ENCODE results near the gene SCAI. TPM values are rescaled to one million over a fixed set of nuclear protein-coding genes. Genes with fewer than 3 reads are reported as not detected.

SCAI gene
- total and polyA plus RNA-seq, 7 donors: 0.39 to 5.2 (median 1.8) TPM

DNA sequence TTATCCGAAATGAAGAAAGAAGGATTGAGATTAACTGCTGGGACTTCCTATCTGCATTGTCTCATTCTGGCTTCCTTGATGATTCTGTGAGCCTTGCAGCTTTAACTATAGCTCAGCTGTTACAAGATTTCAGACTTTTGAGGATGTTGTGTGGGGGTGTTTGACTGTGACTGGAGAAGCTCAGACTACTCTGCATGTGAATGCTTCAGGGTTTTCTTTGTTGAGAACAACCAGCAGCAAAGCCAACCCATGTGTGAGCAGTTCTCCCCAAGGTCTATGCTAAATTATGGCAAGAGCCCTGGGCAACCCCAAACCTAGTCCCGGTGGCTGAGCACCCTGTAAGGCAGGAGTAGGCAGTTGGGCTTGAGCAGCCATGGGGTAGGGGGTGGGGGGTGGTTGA is 8.4 kb upstream of the SCAI start:
- no peak overlapping the region for H3K4me3 ChIP-seq
- intact Hi-C loops (cut with DNase I): no loop called here
- H3K36me3 ChIP-seq (ENCODE audit: insufficient read depth in 1 of 2, low read depth in 1 of 2): peaks cover 6 to 79% of the 10 kb centered on the region in 2 donors
- H3K27me3 ChIP-seq (ENCODE audit: insufficient read depth in 3 of 3, low read length in 2 of 3): no peaks in the 10 kb centered on the region
- 88 to 100% (median 94%) methylated on average over 2 of the region's 2 CpGs for whole genome bisulfite sequencing, 3 donors
- DNase-seq: no peak
- H3K4me1 ChIP-seq: peaks cover 17% of the 10 kb centered on the region
- no peak for ATAC-seq
- H3K9me3 ChIP-seq: no peaks in the 10 kb centered on the region
- no peak overlapping the region for H3K27ac ChIP-seq
- TF ChIP-seq, protein P1, sequence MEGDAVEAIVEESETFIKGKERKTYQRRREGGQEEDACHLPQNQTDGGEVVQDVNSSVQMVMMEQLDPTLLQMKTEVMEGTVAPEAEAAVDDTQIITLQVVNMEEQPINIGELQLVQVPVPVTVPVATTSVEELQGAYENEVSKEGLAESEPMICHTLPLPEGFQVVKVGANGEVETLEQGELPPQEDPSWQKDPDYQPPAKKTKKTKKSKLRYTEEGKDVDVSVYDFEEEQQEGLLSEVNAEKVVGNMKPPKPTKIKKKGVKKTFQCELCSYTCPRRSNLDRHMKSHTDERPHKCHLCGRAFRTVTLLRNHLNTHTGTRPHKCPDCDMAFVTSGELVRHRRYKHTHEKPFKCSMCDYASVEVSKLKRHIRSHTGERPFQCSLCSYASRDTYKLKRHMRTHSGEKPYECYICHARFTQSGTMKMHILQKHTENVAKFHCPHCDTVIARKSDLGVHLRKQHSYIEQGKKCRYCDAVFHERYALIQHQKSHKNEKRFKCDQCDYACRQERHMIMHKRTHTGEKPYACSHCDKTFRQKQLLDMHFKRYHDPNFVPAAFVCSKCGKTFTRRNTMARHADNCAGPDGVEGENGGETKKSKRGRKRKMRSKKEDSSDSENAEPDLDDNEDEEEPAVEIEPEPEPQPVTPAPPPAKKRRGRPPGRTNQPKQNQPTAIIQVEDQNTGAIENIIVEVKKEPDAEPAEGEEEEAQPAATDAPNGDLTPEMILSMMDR (IDR thresholded peaks at IDR 0.05): no peak

DNA sequence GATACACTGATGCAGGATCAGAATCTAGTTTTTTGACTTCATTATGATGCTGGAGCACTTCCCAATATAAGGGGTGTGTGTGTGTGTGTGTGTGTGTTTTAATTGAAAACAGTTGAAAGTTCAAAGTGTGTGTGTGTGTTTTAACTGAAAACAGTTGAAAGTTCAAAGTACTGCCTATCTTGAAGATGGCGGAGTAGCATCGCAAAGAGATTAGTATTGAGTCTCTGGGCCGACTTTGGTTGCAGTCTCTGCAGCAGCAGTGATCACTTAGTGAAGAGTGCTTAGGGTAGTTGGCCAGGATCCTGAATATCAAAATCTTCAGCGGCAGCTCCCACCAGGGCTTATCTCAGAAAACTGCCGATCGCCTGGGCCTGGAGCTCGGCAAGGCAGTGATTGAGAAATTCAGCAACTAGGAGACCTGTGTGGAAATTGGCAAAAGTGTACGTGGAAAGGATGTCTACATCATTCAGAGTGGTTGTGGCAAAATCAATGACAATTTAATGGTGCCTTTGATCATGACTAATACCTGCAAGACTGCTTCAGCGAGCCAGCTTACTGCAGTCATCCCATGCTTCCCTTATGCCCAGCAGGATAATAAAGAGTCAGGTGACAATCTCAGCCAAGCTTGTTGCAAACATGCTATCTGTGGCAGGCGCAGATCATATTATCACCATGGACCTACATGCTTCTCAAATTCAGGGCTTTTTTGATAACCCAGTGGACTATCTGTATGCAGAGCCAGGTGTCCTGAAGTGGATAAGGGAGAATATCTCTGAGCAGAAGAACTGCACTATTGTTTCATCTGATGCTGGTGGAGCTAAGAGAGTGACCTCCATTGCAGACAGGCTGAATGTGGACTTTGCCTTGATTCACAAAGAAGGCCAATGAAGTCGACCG is 7.3 kb upstream of the SCAI start:
- no peaks in the 10 kb centered on the region for H3K9me3 ChIP-seq
- H3K27ac ChIP-seq: no peak overlapping the region
- TF ChIP-seq, protein P1 (IDR thresholded peaks at IDR 0.05): no peak
- ATAC-seq (no peak), DNase-seq (no peak)
- H3K4me1 ChIP-seq: peaks cover 17% of the 10 kb centered on the region
- H3K27me3 ChIP-seq (ENCODE audit: insufficient read depth in 3 of 3, low read length in 2 of 3): no peaks in the 10 kb centered on the region
- intact Hi-C loops (cut with DNase I): no loop called here
- H3K36me3 ChIP-seq (ENCODE audit: insufficient read depth in 1 of 2, low read depth in 1 of 2): peaks cover 6 to 77% of the 10 kb centered on the region in 2 donors
- 85 to 90% (median 89%) methylated on average over 12 of the region's 12 CpGs for WGBS, 3 donors
- H3K4me3 ChIP-seq: no peak overlapping the region

DNA sequence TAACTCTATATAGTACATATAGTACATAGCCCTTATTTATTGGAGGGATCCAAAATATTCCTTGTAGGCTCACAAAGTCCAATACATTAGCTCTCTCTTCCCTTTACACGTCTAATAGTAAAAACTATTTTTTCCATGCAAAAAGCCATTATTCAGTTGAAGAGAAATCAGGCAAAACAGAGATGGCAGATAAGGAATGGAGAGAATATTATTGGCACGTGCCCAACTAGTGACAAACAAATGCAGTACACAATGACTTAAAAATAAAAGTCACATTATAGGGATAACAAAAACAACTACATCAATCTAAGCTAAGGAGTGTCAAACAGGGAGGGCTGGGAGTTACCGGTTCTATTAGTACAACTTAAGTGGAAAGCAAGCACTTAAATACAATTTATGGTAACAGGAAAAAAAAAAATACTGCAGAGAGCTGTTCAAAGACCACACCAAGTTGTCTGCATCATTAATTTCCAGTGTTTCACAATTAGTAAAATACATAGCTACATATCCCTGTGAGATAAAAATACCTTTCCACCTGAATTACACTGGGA is 4.1 kb upstream of the SCAI start:
- Histone ChIP-seq H3K4me3 (no peak overlapping the region), H3K27me3 (ENCODE audit: insufficient read depth in 3 of 3, low read length in 2 of 3) (no peaks in the 10 kb centered on the region), H3K9me3 (no peaks in the 10 kb centered on the region), H3K36me3 (ENCODE audit: insufficient read depth in 1 of 2, low read depth in 1 of 2) (peaks cover 3 to 57% of the 10 kb centered on the region in 2 donors), H3K4me1 (no peaks in the 10 kb centered on the region), H3K27ac (no peak overlapping the region)
- ATAC-seq: no peak
- TF ChIP-seq, protein P1 (IDR thresholded peaks at IDR 0.05): no peak
- intact Hi-C loops (cut with DNase I): loop anchor here in 1 of 2 donors (10.0 kb wide), 1 partner anchor 203 kb away; the partner anchor contains the start of gene GOLGA1
- 80 to 86% (median 83%) methylated on average over 3 of the region's 3 CpGs for WGBS, 3 donors
- no peak for DNase-seq

DNA sequence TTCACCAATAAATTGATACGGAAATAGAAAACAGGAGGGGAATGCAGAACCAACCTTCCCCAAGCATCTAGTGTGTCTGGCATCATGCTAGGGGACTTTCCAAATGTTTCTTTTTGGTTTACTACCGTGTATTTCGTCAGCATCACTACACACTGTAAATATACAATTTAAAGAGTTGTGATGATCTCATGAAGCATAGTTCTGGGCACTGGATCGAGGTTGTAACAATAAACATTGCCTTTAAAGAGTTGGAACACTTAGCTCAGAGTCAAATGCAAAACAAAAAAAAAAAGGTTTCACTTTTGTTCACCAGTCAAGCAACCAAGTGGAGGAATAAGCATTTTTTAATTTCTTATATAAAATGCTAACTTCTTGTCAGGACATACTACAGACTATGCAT is 2.9 kb upstream of the SCAI start:
- H3K4me3 ChIP-seq: no peak overlapping the region
- no peaks in the 10 kb centered on the region for H3K27me3 ChIP-seq (ENCODE audit: insufficient read depth in 3 of 3, low read length in 2 of 3)
- ATAC-seq (no peak), DNase-seq (no peak)
- intact Hi-C loops (cut with DNase I): loop anchor here in 1 of 2 donors (10.0 kb wide), 1 partner anchor 201 kb away; the partner anchor contains the start of gene GOLGA1
- no peaks in the 10 kb centered on the region for H3K9me3 ChIP-seq
- TF ChIP-seq, protein P1 (IDR thresholded peaks at IDR 0.05): no peak
- no peak overlapping the region for H3K27ac ChIP-seq
- 47 to 66% (median 50%) methylated on average over 4 of the region's 4 CpGs for WGBS, 3 donors
- H3K4me1 ChIP-seq: no peaks in the 10 kb centered on the region
- H3K36me3 ChIP-seq (ENCODE audit: insufficient read depth in 1 of 2, low read depth in 1 of 2): peaks cover 0 to 45% of the 10 kb centered on the region in 2 donors

Measured in psoas muscle (tissue), 8 donors.